Uterus (tissue), 4 donors: ENCODE data around the gene SKP1. TPM values are rescaled to one million over a fixed set of nuclear protein-coding genes. Genes with fewer than 3 reads are reported as not detected.

Experiments
- DNase-seq, 2 donors: peaks; one replicate each; pipeline ENCODE4 v3.0.0-alpha.2; 2019 to 2020
- H3K27ac ChIP-seq, 2 donors: fragments of 200-600 bp; sonication (generic); 1 replicate in 1 of 2; 2 replicates in 1 of 2; pipeline ENCODE4 v1.5.1; 2016 to 2018
- H3K27me3 ChIP-seq, 2 donors: fragments of 200-600 bp; sonication (generic); one replicate each; pipeline ENCODE4 v1.5.1; 2018 to 2019; ENCODE audit warnings: control low read depth in 1 of 2
- H3K36me3 ChIP-seq, 2 donors: fragments of 200-600 bp; sonication (generic); one replicate each; pipeline ENCODE4 v1.5.1; 2019; ENCODE audit warnings: control low read depth in 1 of 2
- H3K4me1 ChIP-seq, 2 donors: fragments of 200-600 bp; sonication (generic); one replicate each; pipeline ENCODE4 v1.5.1; 2018 to 2019; ENCODE audit warnings: control low read depth in 1 of 2
- H3K4me3 ChIP-seq, 2 donors: fragments of 200-600 bp; sonication (generic); 1 replicate in 1 of 2; 2 replicates in 1 of 2; pipeline ENCODE4 v1.5.1; 2018 to 2019; ENCODE audit warnings: mild to moderate bottlenecking in 1 of 2
- H3K9me3 ChIP-seq, 2 donors: fragments of 200-600 bp; sonication (generic); one replicate each; pipeline ENCODE4 v1.5.1; 2019; ENCODE audit warnings: control low read depth in 1 of 2
- POLR2A ChIP-seq, 2 donors: fragments of 450-650 bp; IDR thresholded peaks; one replicate each; pipeline ENCODE4 v1.6.1; 2016; ENCODE audit warnings: antibody characterized with exemption in 2 of 2, mild to moderate bottlenecking in 1 of 2, moderate library complexity in 1 of 2
- intact Hi-C: fragments of 100-400 bp; cut with DNase I; formaldehyde crosslinking; loops from one replicate; pipeline ENCODE4 v1.15.1; 2023; ENCODE audit warnings: low total_unique reads
- total RNA-seq, 4 donors: library from RNA; depleted of rRNA in 3 of 4; stranded (reverse); fragments of >200 nt in 3 of 4; gene quantifications; one replicate each; pipeline versions ENCODE4 v1.1.0 to v1.2.4, GENCODE V29; 2014 to 2023
- TF ChIP-seq, protein P1 (sequence below), 4 experiments: fragments of 200-600 bp in 2 of 4; fragments of 450-650 bp in 2 of 4; sonication (generic) in 2 of 4; IDR thresholded peaks; one replicate each; pipeline ENCODE4 v1.5.1; 2016 to 2019; ENCODE audit warnings: antibody characterized with exemption in 4 of 4, mild to moderate bottlenecking in 2 of 4, moderate library complexity in 1 of 4
- donor health status: DM: yes; HTN: yes; CAD: no.

Gene SKP1
- total RNA-seq, 4 donors from 2014 or later: 198 to 343 (median 235) TPM

DNA sequence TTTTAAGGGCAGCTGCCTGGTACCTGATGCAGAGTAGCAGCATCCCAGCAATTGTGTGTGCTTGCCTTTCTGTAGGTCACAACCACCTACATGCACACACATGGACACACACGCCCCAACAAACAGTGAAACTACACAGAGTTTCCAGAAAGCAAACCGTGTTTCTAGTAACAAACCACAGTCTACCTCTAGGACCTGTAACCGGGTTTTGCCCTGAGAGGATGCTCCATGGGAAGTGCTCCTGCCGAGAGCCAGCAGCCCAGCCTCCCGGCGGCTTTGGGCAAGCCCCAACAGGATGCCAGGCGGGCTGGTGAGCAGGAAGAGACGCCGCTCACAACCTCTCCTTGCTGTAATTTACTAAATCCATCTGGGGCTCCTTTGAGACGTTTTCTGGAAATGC, 66.4 kb downstream of the SKP1 start:
- H3K4me3 ChIP-seq: no peak overlapping the region
- intact Hi-C loops: no loop called here

DNA sequence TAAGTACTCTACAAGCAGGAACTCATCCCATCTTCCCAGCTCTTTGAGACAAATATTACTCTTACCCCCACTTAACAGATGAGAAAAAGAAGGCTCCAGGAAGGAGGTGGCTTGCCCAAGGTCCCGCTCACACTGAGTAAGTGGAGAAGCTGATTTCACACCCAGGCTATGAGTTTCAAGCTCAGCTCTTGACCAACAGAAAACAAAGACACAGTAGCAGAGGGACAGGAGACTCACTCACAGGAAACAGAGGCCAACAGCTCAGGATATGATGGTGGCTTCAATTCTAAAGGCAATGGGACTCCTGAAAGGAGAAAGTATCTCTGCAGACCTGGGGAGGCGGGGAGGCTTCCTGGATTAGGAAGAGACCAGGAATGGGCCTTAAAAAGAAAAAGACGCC, 69.0 kb downstream of the SKP1 start:
- intact Hi-C loops: no loop called here
- Histone ChIP-seq H3K4me3 (no peak overlapping the region), H3K36me3 (no peaks in the 10 kb centered on the region), H3K27me3 (no peaks in the 10 kb centered on the region), H3K27ac (no peak overlapping the region), H3K9me3 (no peaks in the 10 kb centered on the region), H3K4me1 (no peaks in the 10 kb centered on the region)
- no peak for DNase-seq
- TF ChIP-seq POLR2A (IDR thresholded peaks at IDR 0.05): no peak
- TF ChIP-seq, protein P1, sequence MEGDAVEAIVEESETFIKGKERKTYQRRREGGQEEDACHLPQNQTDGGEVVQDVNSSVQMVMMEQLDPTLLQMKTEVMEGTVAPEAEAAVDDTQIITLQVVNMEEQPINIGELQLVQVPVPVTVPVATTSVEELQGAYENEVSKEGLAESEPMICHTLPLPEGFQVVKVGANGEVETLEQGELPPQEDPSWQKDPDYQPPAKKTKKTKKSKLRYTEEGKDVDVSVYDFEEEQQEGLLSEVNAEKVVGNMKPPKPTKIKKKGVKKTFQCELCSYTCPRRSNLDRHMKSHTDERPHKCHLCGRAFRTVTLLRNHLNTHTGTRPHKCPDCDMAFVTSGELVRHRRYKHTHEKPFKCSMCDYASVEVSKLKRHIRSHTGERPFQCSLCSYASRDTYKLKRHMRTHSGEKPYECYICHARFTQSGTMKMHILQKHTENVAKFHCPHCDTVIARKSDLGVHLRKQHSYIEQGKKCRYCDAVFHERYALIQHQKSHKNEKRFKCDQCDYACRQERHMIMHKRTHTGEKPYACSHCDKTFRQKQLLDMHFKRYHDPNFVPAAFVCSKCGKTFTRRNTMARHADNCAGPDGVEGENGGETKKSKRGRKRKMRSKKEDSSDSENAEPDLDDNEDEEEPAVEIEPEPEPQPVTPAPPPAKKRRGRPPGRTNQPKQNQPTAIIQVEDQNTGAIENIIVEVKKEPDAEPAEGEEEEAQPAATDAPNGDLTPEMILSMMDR (IDR thresholded peaks at IDR 0.05): no peak

More for the DNA sequence above, 66.4 kb downstream of the SKP1 start:
- Histone ChIP-seq H3K27ac (no peak overlapping the region), H3K4me1 (peaks cover 0 to 10% of the 10 kb centered on the region in 2 donors), H3K36me3 (no peaks in the 10 kb centered on the region), H3K9me3 (no peaks in the 10 kb centered on the region), H3K27me3 (no peaks in the 10 kb centered on the region)
- DNase-seq: no peak
- no peak for TF ChIP-seq POLR2A (IDR thresholded peaks at IDR 0.05)
- TF ChIP-seq, protein P1 (IDR thresholded peaks at IDR 0.05): no peak

DNA sequence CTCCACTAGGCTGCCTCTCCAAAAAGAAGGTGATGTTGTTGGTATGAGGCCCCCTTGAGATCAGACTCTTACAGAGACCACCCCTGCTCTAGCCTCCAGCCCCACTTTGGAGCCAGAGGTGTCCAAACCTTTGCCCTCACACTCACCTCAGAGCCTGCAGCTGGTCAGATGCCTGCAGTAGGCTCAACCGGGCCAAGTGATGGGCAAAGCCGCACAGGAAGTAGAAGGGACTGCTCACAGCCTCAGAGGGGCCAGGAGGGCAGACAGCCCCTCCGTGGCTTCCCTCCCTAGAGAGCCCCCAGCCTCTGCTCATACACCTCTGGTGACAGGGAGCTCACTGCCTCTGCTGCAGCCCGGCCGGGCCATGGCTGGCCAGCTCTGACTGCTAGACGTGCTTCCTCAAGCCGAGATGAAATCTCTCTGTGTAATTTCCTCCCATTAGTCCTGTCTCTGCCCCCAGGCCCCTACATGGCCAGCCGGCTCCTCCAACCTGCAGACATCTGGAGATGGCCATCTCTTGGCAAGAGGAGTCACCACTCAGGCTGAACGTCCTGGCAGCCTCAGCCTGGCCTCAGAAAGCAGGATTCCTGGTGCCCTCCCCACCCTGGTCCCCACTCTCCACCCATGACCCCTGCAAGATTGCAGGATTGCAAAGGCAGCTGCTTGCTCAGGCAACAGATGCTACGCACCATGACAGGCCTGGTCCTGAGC, 69.6 kb downstream of the SKP1 start:
- Histone ChIP-seq H3K27ac (no peak overlapping the region), H3K4me1 (no peaks in the 10 kb centered on the region), H3K27me3 (no peaks in the 10 kb centered on the region), H3K9me3 (no peaks in the 10 kb centered on the region), H3K36me3 (no peaks in the 10 kb centered on the region), H3K4me3 (no peak overlapping the region)
- no peak for DNase-seq
- intact Hi-C loops: no loop called here
- TF ChIP-seq, protein P1 (IDR thresholded peaks at IDR 0.05): no peak
- no peak for TF ChIP-seq POLR2A (IDR thresholded peaks at IDR 0.05)

DNA sequence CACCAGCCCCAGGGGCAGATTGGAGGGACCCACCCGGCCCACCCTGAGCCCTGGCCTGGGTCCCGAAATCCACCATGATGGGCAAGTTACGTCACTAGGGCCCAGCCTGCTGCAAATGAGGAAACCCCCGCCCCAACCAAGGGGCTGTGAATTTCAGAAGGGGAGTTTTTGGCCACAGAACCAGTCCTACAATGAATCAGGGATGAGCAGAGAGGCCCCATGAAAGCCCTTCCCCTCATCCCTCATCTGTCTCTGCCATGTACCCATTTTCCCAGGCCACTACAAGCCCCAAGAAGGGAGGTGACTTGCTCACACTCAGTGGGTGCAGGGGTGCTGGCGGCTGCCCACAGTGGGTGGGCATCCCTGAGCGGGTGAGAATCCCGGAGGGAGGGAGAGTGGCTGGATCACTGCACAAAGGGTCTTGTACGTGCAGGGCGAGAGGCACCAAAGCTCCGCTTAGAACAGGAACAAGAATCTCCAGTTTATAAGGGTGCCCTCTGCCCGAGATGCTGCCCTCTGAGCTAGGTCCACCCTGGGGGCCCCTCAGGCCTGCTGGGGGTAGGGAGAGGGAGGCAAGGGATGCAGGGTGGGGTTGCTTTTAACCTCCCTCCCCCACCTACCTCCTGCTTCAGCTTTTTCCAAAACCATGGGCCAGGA, 72.6 kb downstream of the SKP1 start:
- intact Hi-C loops: no loop called here

DNA sequence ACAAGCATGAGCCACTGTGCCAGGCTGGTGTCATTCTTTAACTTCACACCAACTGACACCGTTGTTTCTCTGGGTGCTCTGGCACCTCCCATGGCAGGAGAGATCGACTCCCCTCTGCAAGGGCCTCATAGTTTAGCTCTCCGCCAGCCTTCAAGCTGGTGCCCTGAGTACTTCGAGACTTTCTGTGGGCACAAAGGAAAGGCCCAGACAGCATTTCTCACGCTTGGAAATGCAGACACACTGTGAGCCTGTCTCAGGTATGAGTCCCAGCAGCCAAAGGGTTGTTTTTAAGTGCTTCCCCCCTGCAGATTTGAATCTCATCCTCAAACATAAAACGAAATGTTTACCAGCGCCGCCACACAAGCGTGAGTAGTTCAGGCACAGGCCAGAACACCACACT, 73.4 kb downstream of the SKP1 start:
- no peaks in the 10 kb centered on the region for H3K36me3 ChIP-seq
- TF ChIP-seq POLR2A (IDR thresholded peaks at IDR 0.05): no peak
- TF ChIP-seq, protein P1 (IDR thresholded peaks at IDR 0.05): no peak

More for the DNA sequence above, 72.6 kb downstream of the SKP1 start:
- Histone ChIP-seq H3K9me3 (no peaks in the 10 kb centered on the region), H3K4me3 (no peak overlapping the region), H3K36me3 (no peaks in the 10 kb centered on the region), H3K4me1 (no peaks in the 10 kb centered on the region), H3K27me3 (no peaks in the 10 kb centered on the region), H3K27ac (no peak overlapping the region)
- no peak for DNase-seq
- TF ChIP-seq, protein P1 (IDR thresholded peaks at IDR 0.05): no peak
- TF ChIP-seq POLR2A (IDR thresholded peaks at IDR 0.05): no peak

More for the DNA sequence above, 73.4 kb downstream of the SKP1 start:
- no peak for DNase-seq
- Histone ChIP-seq H3K4me1 (no peaks in the 10 kb centered on the region), H3K9me3 (no peaks in the 10 kb centered on the region), H3K4me3 (no peak overlapping the region), H3K27ac (no peak overlapping the region), H3K27me3 (no peaks in the 10 kb centered on the region)
- intact Hi-C loops: no loop called here
